ENCODE data around the gene KRT82.

GRCh38 chr12:52383331-52383730 is 22.8 kb downstream of the KRT82 start:
- no peak for TF ChIP-seq EZH2phosphoT487 (IDR thresholded peaks at IDR 0.05; ENCODE audit: unreplicated experiment)
- no peak for TF ChIP-seq CTCF (conservative IDR thresholded peaks at IDR 0.05; ENCODE audit: low read depth in 2 of 2)
- no peak for TF ChIP-seq CREB1 (CRISPR knock-in tag; IDR thresholded peaks at IDR 0.05; ENCODE audit: low read depth)
- no peak for TF ChIP-seq POLR2AphosphoS5 (IDR thresholded peaks at IDR 0.05; ENCODE audit: low read depth)
- no peak for TF ChIP-seq EZH2 (IDR thresholded peaks at IDR 0.05; ENCODE audit: low read depth, unreplicated experiment)
- no peak for TF ChIP-seq JUNB (IDR thresholded peaks at IDR 0.05; ENCODE audit: unreplicated experiment)
- no peak for TF ChIP-seq ETS1 (IDR thresholded peaks at IDR 0.05)
- no peak for TF ChIP-seq REST (IDR thresholded peaks at IDR 0.05; ENCODE audit: unreplicated experiment)
